GM11168 (cell line): ENCODE data around the gene WARS2.
"Not testable (repeated sequence)": the region's sequence is repeated elsewhere in the genome, so short reads cannot be mapped to it uniquely, and the experiment has no call there.

ENCODE experiments used
- in situ Hi-C: fragments of 300-500 bp; cut with MboI; formaldehyde crosslinking; loops from one replicate; pipeline ENCODE4 v1.12.0; 2022; ENCODE audit warnings: low sequenced_read_pairs; ENCODE audit not compliant: unreplicated experiment

The WARS2 gene

DNA sequence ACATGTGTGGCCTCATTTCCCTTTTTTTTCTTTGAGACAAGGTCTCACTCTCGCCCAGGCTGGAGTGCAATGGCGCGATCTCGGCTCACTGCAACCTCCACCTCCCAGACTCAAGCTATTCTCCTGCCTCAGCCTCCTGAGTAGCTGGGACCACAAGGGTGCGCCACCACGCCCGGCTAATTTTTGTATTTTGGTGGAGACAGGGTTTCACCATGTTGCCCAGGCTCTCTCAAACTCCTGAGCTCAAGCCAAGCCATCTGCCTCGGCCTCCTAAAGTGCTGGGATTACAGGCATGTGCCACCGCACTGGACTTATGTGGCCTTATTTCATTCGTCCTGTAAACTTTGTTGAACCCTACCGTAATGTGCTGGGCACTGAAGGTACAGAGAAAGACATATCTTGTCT is 569 bp upstream of the WARS2 start:
- in situ Hi-C loops = no loop called here

DNA sequence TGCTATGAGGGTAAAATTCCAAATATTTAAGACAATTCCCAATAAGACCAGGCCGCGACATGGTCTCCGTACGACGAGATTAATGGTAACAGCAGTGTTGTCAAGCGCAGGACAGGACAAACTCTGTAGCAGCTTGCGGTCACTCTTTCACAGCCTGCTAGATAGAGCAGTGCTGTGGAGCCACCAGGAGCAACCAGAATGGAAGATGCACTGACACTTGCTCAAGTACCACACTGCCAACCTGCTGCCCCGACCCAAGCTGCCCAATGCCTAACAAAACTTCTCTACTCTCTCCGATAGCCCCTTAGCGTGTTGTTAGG is 636 bp downstream of the WARS2 start:
- in situ Hi-C loops = no loop called here

DNA sequence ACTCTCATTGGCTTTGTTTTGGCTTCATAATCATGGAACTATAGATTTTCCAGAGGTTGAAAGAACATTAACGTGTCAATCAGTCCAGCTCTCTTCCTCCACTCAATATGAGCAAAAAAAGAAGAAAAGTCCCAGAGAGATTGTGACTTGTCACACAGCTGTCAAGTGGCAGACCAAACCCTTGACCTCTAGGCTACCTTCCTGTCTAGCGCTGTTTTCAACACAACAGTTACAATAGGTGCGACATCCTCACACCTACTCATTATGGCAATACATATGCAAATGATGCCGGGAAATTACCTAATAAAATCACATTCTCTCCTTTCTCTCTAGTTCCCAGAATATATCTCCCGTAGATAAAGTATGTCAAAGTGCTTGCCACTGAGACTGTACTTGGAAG is 1.1 kb downstream of the WARS2 start:
- in situ Hi-C loops = no loop called here

DNA sequence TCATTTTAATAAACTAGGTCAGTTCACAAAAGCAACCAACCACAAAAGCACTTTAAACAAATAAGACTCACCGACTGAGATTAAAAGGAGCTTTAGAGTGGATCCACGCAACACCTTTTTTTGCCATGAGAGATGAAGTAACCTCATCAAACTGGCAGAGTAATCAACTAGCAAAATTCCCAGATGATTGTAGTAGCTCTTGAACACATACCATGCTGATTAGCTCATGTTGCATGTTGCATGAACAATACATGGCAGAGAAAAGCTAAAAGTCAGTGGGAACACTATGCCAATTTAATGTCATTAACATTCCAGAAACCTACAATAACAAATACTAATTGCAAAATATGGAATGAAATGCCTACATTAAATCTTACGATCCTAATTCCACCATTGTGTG is 4.1 kb downstream of the WARS2 start:
- in situ Hi-C loops = no loop called here

DNA sequence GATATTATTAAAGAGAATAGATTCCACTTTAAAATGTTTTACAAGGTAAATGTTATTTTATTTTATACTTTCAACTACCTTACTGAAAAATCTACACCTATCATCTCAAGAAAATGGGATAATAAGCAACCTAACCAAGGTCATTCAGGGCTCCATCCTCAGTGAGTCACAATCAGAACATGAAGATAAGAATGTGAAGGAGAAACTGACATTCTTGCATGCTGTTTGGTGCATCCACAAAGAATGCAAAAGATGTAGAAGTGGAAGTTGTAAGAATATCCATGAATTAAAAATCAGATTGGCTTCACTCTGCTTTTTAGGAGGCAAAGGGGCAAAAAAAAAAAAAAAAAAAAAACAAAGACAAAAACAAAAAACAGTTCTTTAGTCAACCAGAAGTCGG is 6.5 kb downstream of the WARS2 start:
- in situ Hi-C loops = no loop called here

DNA sequence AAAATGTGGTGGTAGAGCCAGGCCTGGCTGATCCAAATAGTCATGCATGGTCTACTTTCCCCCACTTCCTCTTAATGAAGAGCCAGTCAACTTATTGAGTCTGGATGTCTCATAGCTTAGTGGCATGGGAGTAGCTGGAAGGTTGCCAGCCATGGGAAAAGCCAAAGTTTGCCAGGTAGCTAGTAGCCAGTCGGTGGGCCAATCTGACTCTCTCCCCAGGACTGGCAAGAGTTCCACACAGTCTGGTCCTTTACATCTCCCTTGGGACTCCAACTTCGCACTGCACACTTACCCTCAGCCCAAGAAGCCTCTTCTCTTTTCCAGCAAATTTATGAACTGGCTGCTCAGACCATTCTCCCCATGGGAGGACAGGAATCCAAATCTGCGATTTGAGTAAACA is 8.3 kb downstream of the WARS2 start:
- in situ Hi-C loops = no loop called here

DNA sequence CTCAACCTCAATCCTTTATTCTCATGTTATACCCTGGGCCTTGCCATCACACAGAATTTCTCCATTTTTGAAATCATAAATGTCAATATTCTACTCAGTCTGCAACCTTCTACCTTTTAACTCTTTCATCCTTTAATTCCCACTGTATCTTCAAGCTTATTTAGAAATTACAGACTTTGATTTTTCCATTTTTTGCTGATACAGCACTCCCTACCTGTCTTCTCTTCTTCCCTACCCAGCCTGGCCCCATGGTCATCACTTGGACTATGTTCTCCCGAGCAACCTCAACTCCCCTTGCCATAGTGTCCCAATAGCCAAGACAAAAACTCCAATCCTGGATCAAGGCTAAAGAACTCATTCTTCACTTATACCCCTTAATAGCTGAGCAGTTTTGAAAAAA is 14.6 kb downstream of the WARS2 start:
- in situ Hi-C loops = no loop called here

DNA sequence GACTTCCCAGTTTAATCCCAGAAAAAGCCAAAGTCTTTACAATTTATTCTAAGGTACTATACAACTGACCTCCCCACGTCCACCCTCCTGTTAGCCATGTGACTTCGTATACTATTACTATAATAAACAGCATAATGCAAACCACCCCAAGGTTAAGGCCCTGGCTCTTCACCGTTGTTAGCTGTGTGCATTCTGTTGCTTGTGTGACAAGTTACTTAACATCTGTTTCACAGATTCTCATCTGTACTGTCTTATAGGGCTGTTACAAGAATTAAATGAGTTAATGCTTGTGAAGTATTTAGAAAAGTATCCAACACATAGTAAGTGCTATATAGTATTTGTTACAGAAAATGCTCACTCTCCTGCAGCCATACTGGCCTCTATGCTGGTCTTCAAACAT is 15.7 kb downstream of the WARS2 start:
- in situ Hi-C loops = no loop called here

DNA sequence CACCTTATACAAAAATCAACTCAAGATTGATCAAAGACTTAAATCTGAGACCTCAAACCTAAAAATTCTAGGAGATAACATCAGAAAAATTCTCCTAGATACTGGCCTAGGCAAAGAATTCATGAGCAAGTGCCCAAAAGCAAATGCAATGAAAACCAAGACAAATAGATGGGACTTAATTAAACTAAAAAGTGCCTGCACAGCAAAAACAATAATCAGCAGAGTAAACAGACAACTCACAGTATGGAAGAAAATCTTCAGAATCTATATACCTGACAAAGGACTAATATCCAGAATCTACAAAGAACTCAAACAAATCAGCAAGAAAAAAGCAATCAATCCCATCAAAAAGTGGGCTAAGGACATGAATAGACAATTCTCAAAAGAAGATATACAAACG is 18.6 kb downstream of the WARS2 start:
- in situ Hi-C loops = not testable (repeated sequence)

DNA sequence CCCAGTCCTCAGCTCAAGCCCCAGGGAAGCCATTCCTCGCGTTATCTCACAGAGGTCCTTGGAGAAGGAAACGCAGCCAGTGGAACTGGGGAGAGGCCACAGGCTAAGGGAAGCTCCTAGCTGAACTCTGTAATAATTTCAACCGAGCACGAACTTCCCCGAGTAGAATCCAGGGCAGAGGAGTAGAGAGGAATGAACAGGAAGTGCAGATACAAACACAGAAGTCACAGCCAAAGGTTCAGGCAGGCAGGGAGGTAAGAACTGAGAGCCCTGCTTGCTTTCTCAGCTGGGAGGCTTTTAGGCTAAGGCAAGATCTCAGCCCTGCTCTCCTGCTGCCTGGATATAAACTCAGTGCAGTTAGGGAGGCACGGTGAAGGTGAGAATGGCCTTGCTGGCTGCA is 23.7 kb downstream of the WARS2 start:
- in situ Hi-C loops = no loop called here

DNA sequence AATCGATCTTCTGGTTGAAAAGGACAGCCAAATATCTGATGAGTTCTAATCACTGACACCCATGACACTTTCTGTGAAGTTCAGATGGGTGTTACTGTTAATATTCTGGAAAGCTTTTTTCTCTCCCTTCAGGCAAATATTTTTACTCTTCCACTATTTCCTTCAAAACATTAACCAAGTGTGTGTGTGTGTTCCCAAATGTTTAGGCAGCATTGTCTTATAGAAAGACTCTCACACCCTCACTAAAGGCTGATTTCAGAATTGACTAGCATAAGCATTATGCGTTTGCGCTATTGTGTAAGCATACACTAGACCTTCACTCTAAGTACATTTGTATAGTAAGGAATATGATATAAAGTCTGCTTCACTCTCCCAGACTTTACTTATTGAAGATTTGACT is 24.7 kb downstream of the WARS2 start:
- in situ Hi-C loops = no loop called here

DNA sequence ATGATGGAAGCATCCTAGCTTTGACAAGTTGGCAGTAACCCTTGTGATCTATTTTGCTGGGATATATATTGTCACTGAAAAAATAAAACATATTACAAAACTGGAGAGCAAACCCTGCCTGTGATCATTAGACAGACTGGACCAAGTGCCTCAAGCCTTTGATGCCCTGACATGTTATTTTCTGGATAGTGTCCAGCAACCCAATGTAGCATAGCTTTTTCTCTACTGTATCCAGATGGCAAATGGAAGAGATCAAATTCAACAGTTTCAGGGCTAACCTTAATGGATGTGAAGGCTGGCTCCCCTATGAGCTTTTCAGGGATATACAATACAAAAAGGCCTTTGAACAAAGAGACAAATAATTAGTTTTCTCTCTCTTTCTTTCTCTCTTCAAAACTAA is 25.1 kb downstream of the WARS2 start:
- in situ Hi-C loops = no loop called here

DNA sequence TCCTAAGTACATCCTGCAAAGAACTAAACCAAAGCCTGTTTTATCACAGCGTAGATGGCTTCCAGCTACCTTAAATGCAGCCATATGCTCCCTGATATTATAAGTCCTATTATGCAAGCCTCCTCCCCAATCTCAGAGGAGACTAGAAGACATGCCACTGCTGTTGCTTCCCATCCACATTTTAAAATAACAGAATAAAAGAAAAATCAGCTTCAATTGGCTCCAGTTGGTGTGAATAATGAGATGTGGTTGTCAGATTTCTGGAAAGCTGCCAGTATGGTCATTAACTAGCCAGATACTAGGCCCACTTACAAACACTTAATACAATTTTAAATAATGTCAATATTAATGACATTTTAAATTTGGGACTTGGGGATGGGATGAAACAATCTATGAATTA is 25.7 kb downstream of the WARS2 start:
- in situ Hi-C loops = no loop called here

DNA sequence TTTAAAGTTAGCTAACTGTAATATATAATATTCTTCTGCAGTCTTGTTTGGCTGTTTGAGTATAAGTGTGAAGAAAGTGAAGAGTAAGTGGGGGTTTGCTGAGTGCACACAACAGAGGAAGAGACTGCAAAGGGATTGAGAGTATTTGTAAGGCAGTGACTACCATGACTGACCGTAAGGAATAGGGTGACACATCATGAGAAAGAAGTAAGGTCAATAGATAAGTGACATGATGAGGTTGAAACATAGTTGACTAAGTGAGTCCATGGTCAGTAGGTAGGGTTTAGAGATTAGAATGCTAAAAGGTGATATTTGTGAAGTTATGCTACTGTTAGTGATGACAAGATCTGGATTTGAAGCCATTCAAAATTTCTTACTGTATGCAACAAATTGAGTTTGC is 27.7 kb downstream of the WARS2 start:
- in situ Hi-C loops = no loop called here

DNA sequence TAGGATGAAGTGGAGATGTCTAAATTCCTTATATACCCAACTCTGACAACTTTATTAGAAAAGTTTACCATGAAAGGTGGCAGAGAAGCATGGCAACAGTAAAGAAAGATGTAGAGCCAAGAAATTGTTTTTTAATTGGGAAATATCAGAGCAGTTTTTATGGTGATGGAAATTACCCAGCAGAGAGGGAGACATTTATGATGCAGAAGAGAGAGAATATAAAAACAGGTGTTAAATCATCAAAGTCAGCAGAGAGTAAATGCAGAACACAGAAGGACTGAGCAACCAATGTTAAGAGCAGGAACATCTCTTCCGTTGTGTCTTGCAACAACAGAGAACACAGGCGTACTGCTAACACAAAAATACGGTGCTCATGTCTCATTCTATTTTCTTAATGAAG is 28.2 kb downstream of the WARS2 start:
- in situ Hi-C loops = no loop called here

DNA sequence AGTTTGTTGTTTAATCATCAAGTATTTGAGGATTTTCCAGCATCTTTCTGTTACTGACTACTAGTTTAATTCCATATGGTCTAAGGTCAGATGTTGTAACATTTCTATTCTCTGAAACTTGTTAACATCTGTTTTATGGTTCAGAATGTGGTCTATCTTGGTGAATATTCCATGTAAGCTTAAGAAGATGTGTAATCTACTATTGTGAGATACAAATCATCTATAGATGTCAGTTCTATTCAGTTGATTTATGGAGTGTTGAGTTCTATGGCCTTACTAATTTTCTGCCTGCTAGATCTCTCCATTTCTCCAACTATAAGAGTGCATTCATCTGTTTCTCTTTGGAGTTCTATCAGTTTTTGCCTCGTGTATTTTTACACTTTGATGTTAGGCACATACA is 31.5 kb downstream of the WARS2 start:
- in situ Hi-C loops = no loop called here

DNA sequence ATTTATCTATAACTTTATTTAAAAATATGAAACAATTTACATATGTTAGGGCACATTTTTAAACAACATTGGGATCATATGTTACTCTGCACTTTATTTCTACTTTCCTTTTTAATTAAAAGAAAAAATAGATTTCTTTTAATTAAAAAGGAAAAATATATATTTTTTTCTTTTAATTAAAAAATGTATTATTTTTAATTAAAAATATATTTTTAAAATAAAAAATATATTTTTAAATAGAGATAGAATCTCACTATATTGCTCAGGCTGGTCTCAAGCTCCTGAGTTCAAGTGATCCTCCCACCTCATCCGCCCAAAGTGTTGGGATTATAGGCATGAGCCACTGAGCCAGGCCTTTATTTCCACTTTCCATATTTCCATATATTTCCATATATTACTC is 36.7 kb downstream of the WARS2 start:
- in situ Hi-C loops = no loop called here

DNA sequence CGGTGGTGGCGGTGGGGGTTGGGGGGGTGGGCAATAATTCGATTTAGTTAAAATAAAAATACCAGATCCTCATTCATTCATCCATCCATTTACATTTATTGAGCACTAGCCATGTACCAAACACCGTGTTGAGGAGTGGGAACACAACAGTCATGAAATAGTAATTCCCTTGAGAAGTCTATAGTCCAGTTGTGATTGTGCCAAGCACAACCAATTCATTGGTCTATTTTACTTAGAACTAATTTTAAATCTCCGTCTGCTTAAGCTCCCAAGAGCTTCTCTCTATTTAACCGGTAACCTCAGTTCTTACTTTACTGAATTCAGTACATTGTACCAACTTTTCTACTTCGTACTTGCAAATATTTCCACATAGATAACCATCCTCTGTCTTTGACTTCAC is 38.4 kb downstream of the WARS2 start:
- in situ Hi-C loops = no loop called here

DNA sequence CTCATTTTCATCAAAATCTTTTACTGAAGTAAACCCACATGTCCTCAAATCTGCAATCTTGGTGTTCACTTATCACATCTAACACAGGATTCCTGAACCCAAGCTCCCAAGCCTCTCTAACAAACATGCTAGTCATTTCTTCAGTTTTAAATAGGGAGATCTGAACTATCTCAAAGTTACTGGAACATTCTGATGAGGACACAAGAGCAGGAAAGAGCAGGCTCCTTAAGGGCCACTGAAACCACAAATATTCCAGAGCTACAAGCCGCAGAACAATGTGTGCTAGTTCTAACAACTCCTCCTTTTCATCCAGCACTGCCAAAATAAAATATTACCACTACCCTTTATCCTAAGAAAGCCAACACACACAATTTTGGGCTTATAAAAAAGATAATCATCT is 38.9 kb downstream of the WARS2 start:
- in situ Hi-C loops = no loop called here

DNA sequence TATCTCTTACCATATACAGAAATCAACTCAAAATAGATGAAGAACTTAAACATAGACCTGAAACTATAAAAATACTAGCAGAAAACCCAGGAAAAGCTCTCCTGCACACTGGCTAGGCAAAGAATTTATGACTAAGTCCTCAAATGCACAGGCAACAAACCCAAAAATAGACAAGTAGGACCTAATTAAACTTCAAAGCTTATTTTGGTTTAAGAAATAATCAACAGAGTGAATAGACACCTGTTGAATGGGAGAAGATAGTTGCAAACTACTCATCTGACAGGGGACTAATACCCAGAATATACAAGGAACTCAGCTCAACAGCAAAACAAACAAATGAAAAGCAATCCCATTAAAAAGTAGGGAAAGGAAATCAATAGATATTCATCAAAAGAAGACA is 40.7 kb downstream of the WARS2 start:
- in situ Hi-C loops = no loop called here

DNA sequence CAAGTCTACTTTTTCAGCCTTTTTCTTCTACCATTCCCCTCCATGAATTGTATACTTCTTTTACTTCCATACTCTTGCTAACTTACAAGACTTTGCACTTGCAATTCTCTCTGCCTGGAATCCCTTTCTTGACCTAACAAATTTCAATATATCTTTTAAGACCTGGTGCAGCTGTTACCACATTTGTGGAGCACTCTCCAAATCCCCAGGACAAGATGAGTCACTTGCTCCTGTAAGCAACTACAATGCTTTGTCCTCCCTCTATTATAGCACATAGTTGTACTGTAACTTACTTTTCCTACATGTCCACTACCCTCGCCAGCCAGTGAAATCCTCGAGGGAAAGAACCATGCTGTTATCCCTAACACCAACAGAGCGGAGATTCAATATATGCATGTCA is 43.1 kb downstream of the WARS2 start:
- in situ Hi-C loops = no loop called here

DNA sequence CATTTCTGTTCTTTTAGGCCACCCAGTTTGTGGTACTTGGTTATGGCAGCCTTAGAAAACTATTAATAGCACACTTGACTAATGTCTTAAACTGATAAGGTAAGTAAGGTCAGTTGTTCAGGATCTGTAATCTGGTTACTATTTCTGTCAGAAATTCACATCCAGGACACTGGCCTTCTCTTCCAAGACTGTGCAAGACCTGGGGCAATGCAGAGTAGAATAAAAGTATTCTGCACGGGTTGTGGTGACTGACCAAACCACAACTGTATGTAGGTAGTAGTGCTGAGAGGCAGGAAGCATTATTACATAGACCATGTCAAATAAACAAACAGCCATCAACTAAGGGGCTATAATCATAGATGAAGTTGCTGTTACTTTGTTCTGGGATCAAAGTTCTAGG is 46.7 kb downstream of the WARS2 start:
- in situ Hi-C loops = no loop called here

DNA sequence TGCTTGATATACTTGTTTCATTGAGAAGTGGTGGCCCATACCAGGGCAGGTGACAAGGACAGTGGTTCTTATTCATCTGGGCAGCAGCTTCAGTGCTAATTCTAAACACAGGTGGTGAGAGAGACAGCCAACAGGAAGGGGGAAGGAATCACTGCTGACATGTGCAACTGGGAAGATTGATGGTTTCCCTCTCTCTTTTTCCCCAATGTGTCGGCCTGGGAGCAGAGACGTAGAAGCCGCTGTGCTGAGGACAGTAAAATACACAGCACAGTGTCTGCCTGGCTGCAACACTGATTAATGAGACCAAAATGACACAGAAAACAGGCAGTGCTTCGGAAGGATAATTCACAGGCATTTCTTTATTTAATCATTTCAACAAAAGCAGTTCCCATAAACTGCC is 48.8 kb downstream of the WARS2 start:
- in situ Hi-C loops = no loop called here

DNA sequence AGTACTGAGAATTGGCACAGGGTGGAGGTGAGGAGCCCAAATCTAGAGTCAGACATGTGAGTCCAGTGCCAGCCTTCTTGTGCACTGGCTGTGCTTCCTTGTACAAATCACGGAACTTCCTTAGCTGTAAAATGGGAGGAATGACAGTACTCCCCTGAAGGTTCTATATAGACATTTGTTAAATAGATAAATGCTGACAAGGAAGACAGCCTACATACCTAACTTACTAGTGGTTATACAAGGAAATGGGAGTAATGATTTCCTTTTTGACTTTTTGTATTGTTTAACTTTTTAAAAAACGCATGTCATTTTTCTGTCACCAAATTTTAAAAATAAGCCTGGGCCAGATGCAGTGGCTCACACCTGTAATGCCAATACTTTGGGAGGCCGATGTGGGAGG is 50.2 kb downstream of the WARS2 start:
- in situ Hi-C loops = no loop called here
